Liver (tissue), 9 donors: ENCODE data around the gene BCL2L13. TPM values are rescaled to one million over a fixed set of nuclear protein-coding genes. Genes with fewer than 3 reads are reported as not detected.

Source experiments
- DNase-seq: peaks from one replicate; pipeline ENCODE4 v3.0.0-alpha.2; 2017; ENCODE audit warnings: low spot score
- H3K27ac ChIP-seq, 2 donors: one replicate each; pipeline ENCODE4 v1.7.0; 2013; ENCODE audit warnings: inconsistent platforms in 2 of 2, low read length in 2 of 2, control low read depth in 1 of 2, low read depth in 1 of 2, mild to moderate bottlenecking in 1 of 2
- H3K27me3 ChIP-seq, 4 donors: one replicate each; pipeline versions ENCODE4 v1.6.1 to v1.7.0; 2013; ENCODE audit warnings: low read length in 3 of 4, inconsistent platforms in 1 of 4, mild to moderate bottlenecking in 1 of 4, moderate library complexity in 1 of 4; ENCODE audit not compliant: control insufficient read depth in 4 of 4, insufficient read depth in 4 of 4
- H3K36me3 ChIP-seq, 4 donors: one replicate each; pipeline versions ENCODE4 v1.6.1 to v1.7.0; 2013; ENCODE audit warnings: low read length in 3 of 4, mild to moderate bottlenecking in 3 of 4, low read depth in 1 of 4, moderate library complexity in 1 of 4; ENCODE audit not compliant: control insufficient read depth in 4 of 4, insufficient read depth in 3 of 4
- H3K4me1 ChIP-seq, 4 donors: one replicate each; pipeline versions ENCODE4 v1.6.1 to v1.7.0; 2013; ENCODE audit warnings: low read length in 3 of 4, mild to moderate bottlenecking in 3 of 4, moderate library complexity in 1 of 4; ENCODE audit not compliant: control insufficient read depth in 4 of 4, insufficient read depth in 4 of 4
- H3K4me3 ChIP-seq, 3 donors: one replicate each; pipeline versions ENCODE4 v1.6.1 to v1.7.0; 2013; ENCODE audit warnings: low read length in 3 of 3, control low read depth in 1 of 3, low read depth in 1 of 3, mild to moderate bottlenecking in 1 of 3
- H3K9ac ChIP-seq, 2 donors: one replicate each; pipeline ENCODE4 v1.7.0; 2013; ENCODE audit warnings: low read length in 2 of 2, mild to moderate bottlenecking in 2 of 2, moderate library complexity in 2 of 2, control low read depth in 1 of 2, low read depth in 1 of 2
- H3K9me3 ChIP-seq, 4 donors: one replicate each; pipeline versions ENCODE4 v1.6.1 to v1.7.0; 2013; ENCODE audit warnings: low read length in 3 of 4; ENCODE audit not compliant: control insufficient read depth in 4 of 4
- ATF3 ChIP-seq: IDR thresholded peaks from 2 replicates; pipeline ENCODE4 v1.6.1; 2016; ENCODE audit warnings: antibody characterized with exemption
- EGR1 ChIP-seq, 2 donors: IDR thresholded peaks; 2 replicates each; pipeline ENCODE4 v1.6.1; 2016 to 2018; ENCODE audit warnings: antibody characterized with exemption in 2 of 2, low read depth in 2 of 2
- FOXA2 ChIP-seq: IDR thresholded peaks from 2 replicates; pipeline ENCODE4 v1.6.1; 2016; ENCODE audit warnings: antibody characterized with exemption
- GABPA ChIP-seq, 2 donors: IDR thresholded peaks in 1 of 2; conservative IDR thresholded peaks in 1 of 2; 2 replicates each; pipeline ENCODE4 v1.6.1; 2016; ENCODE audit warnings: antibody characterized with exemption in 2 of 2, mild to moderate bottlenecking in 1 of 2, moderate library complexity in 1 of 2
- HNF4A ChIP-seq, 2 donors: conservative IDR thresholded peaks; 2 replicates each; pipeline ENCODE4 v1.6.1; 2016; ENCODE audit warnings: antibody characterized with exemption in 2 of 2, mild to moderate bottlenecking in 2 of 2
- HNF4G ChIP-seq: IDR thresholded peaks from 2 replicates; pipeline ENCODE4 v1.6.1; 2016; ENCODE audit warnings: antibody characterized with exemption
- JUND ChIP-seq, 2 donors: IDR thresholded peaks; 2 replicates each; pipeline ENCODE4 v1.6.1; 2016; ENCODE audit warnings: antibody characterized with exemption in 2 of 2
- MAX ChIP-seq: IDR thresholded peaks from 2 replicates; pipeline ENCODE4 v1.6.1; 2016; ENCODE audit warnings: antibody characterized with exemption
- NR2F2 ChIP-seq: IDR thresholded peaks from 2 replicates; pipeline ENCODE4 v1.6.1; 2016; ENCODE audit warnings: antibody characterized with exemption
- REST ChIP-seq: IDR thresholded peaks from 2 replicates; pipeline ENCODE4 v1.6.1; 2016; ENCODE audit warnings: antibody characterized with exemption, mild to moderate bottlenecking
- RXRA ChIP-seq, 2 donors: IDR thresholded peaks; 2 replicates each; pipeline ENCODE4 v1.6.1; 2017 to 2018; ENCODE audit warnings: antibody characterized with exemption in 2 of 2, mild to moderate bottlenecking in 1 of 2
- SP1 ChIP-seq: IDR thresholded peaks from 2 replicates; pipeline ENCODE4 v1.6.1; 2018; ENCODE audit warnings: antibody characterized with exemption, mild to moderate bottlenecking
- TAF1 ChIP-seq: conservative IDR thresholded peaks from 2 replicates; pipeline ENCODE4 v1.6.1; 2016; ENCODE audit warnings: antibody characterized with exemption, mild to moderate bottlenecking
- YY1 ChIP-seq: IDR thresholded peaks from 2 replicates; pipeline ENCODE4 v1.6.1; 2016; ENCODE audit warnings: antibody characterized with exemption, mild to moderate bottlenecking
- ZBTB33 ChIP-seq: IDR thresholded peaks from 2 replicates; pipeline ENCODE4 v1.6.1; 2016; ENCODE audit warnings: antibody characterized with exemption
- WGBS: extraction: QIAGEN DNeasy Blood & Tissue Kit; methylation state at CpG from one replicate; pipeline ENCODE4 v1.1.7; 2013; 5-methylcytosine and 5-hydroxymethylcytosine counted together
- polyA plus RNA-seq, 2 donors: library from polyadenylated mRNA; stranded (reverse) in 1 of 2; unstranded in 1 of 2; fragments of 200-250 nt in 1 of 2; fragments of >200 nt in 1 of 2; fragmentation: Nextera tagmentation in 1 of 2; extraction: Ambion mirVana in 1 of 2; gene quantifications; one replicate each; pipeline versions ENCODE4 v1.2.1 to v1.2.3, GENCODE V29; 2013 to 2015
- total RNA-seq, 2 donors: library from RNA; depleted of rRNA; stranded (reverse); fragments of >200 nt; gene quantifications; one replicate each; pipeline ENCODE4 v1.2.3, GENCODE V29; 2014
- donor health status: healthy.
- donor health status: healthy.
- donor health status: healthy.
- donor health status: healthy.
- donor health status: healthy.

BCL2L13 gene
- total and polyA plus RNA-seq, 4 donors: 22.3 to 31.8 (median 24.5) TPM

GRCh38 chr22:17606496-17606895, 32.1 kb upstream of the BCL2L13 start:
- H3K27me3 ChIP-seq: no peaks in the 10 kb centered on the region
- no peak overlapping the region for H3K9ac ChIP-seq
- WGBS: 76% methylated on average over 5 of the region's 5 CpGs
- TF ChIP-seq NR2F2 (no peak), TAF1 (no peak), GABPA (IDR thresholded peaks at IDR 0.05 in 1 of 2, conservative IDR thresholded peaks at IDR 0.05 in 1 of 2) (no peak), SP1 (no peak), REST (no peak), MAX (no peak), EGR1 (IDR thresholded peaks at IDR 0.05; ENCODE audit: low read depth in 2 of 2) (no peak), YY1 (no peak), HNF4A (conservative IDR thresholded peaks at IDR 0.05) (no peak), RXRA (IDR thresholded peaks at IDR 0.05) (no peak), ATF3 (no peak), FOXA2 (no peak), ZBTB33 (no peak)
- H3K4me1 ChIP-seq: no peaks in the 10 kb centered on the region
- H3K36me3 ChIP-seq: peaks cover 3 to 16% (median 11%) of the 10 kb centered on the region in 4 donors
- H3K9me3 ChIP-seq: no peaks in the 10 kb centered on the region
- no peak overlapping the region for H3K4me3 ChIP-seq
- no peak overlapping the region for H3K27ac ChIP-seq
- DNase-seq: no peak

GRCh38 chr22:17607891-17608521, 30.6 kb upstream of the BCL2L13 start:
- no peak overlapping the region for H3K9ac ChIP-seq
- H3K27ac ChIP-seq: no peak overlapping the region
- peaks cover 10 to 31% (median 24%) of the 10 kb centered on the region in 4 donors for H3K36me3 ChIP-seq
- H3K9me3 ChIP-seq: no peaks in the 10 kb centered on the region
- 96% methylated on average over 4 of the region's 4 CpGs for WGBS
- no peaks in the 10 kb centered on the region for H3K4me1 ChIP-seq
- no peak for DNase-seq
- no peak for TF ChIP-seq HNF4G
- TF ChIP-seq REST: no peak
- no peak for TF ChIP-seq YY1
- no peak for TF ChIP-seq FOXA2
- TF ChIP-seq RXRA (IDR thresholded peaks at IDR 0.05): no peak
- TF ChIP-seq SP1: no peak
- TF ChIP-seq ATF3: no peak
- no peak for TF ChIP-seq JUND (IDR thresholded peaks at IDR 0.05)
- TF ChIP-seq EGR1 (IDR thresholded peaks at IDR 0.05; ENCODE audit: low read depth in 2 of 2): no peak
- H3K27me3 ChIP-seq: no peaks in the 10 kb centered on the region
- no peak overlapping the region for H3K4me3 ChIP-seq
